Cardiac muscle cell (in vitro differentiated cells and primary cell): Measurements from ENCODE around the gene AUP1. TPM values are rescaled to one million over a fixed set of nuclear protein-coding genes. Genes with fewer than 3 reads are reported as not detected.
"Not testable (repeated sequence)": the region's sequence is repeated elsewhere in the genome, so short reads cannot be mapped to it uniquely, and the experiment has no call there.

Source experiments
- DNase-seq, 2 donors: peaks; one replicate each; pipeline versions ENCODE4 v3.0.0 to v3.0.0-alpha.2; 2010 to 2017; ENCODE audit warnings: low read depth in 1 of 2, low spot score in 1 of 2
- H3K27ac ChIP-seq: fragments of 200-600 bp; sonication (generic); 2 replicates; pipeline ENCODE4 v1.5.1; 2016
- H3K27me3 ChIP-seq: fragments of 200-600 bp; sonication (generic); 2 replicates; pipeline ENCODE4 v1.6.0; 2016; ENCODE audit warnings: control low read depth
- H3K36me3 ChIP-seq: fragments of 200-600 bp; sonication (generic); 2 replicates; pipeline ENCODE4 v1.5.1; 2016; ENCODE audit warnings: control low read depth
- H3K4me1 ChIP-seq: fragments of 200-600 bp; sonication (generic); 2 replicates; pipeline ENCODE4 v1.8.1; 2017; ENCODE audit warnings: low read depth, mild to moderate bottlenecking, mixed run types
- H3K4me3 ChIP-seq: fragments of 200-600 bp; sonication (generic); 2 replicates; pipeline ENCODE4 v1.5.1; 2016; ENCODE audit warnings: mild to moderate bottlenecking
- H3K9me3 ChIP-seq: fragments of 200-600 bp; sonication (generic); 2 replicates; pipeline ENCODE4 v1.5.1; 2017; ENCODE audit warnings: low read depth, mild to moderate bottlenecking, control low read depth
- CTCF ChIP-seq: IDR thresholded peaks from 2 replicates; pipeline ENCODE4 v1.5.1; 2012; ENCODE audit warnings: low read depth, mild to moderate bottlenecking, low read length
- polyA plus RNA-seq: library from polyadenylated mRNA; unstranded; fragments of >200 nt; fragmentation: Nextera tagmentation; extraction: Ambion mirVana; gene quantifications from 2 replicates; pipeline ENCODE4 v1.2.1, GENCODE V29; 2016
- total RNA-seq: library from RNA; depleted of rRNA; stranded (reverse); fragments of >200 nt; gene quantifications from 2 replicates; pipeline ENCODE4 v1.2.3, GENCODE V29; 2016

The AUP1 gene
- total and polyA plus RNA-seq, 2 experiments from 2014 or later = 105 to 122 TPM

- Histone ChIP-seq H3K4me3 (no peak overlapping the region), H3K36me3 (peaks cover 24% of the 10 kb centered on the region), H3K27me3 (peaks cover under 1% of the 10 kb centered on the region), H3K9me3 (no peaks in the 10 kb centered on the region), H3K4me1 (no peaks in the 10 kb centered on the region), H3K27ac (no peak overlapping the region)
- no peak for DNase-seq
- no peak for TF ChIP-seq CTCF
These were observed 39.6 kb downstream of the AUP1 start for GRCh38 chr2:74489906-74490305.

GRCh38 chr2:74488643-74489481 is 40.6 kb downstream of the AUP1 start:
- Histone ChIP-seq H3K9me3 (no peaks in the 10 kb centered on the region), H3K27ac (no peak overlapping the region), H3K4me3 (no peak overlapping the region), H3K36me3 (peaks cover 24% of the 10 kb centered on the region), H3K4me1 (no peaks in the 10 kb centered on the region), H3K27me3 (no peaks in the 10 kb centered on the region)
- no peak for TF ChIP-seq CTCF
- DNase-seq = no peak

- H3K9me3 ChIP-seq = no peaks in the 10 kb centered on the region
- H3K4me3 ChIP-seq = no peak overlapping the region
- peaks cover 4% of the 10 kb centered on the region for H3K36me3 ChIP-seq
- TF ChIP-seq CTCF = no peak
- no peak overlapping the region for H3K27ac ChIP-seq
- H3K4me1 ChIP-seq = peaks cover 7% of the 10 kb centered on the region
- DNase-seq = no peak
- H3K27me3 ChIP-seq = no peaks in the 10 kb centered on the region
These were observed 43.4 kb downstream of the AUP1 start for GRCh38 chr2:74486141-74486540.

- not testable (repeated sequence) for H3K27me3 ChIP-seq, H3K36me3 ChIP-seq, H3K9me3 ChIP-seq, DNase-seq, H3K27ac ChIP-seq, H3K4me1 ChIP-seq
- peak overlapping the region; percentile 90 for H3K4me3 ChIP-seq
These were observed 45.8 kb downstream of the AUP1 start for GRCh38 chr2:74483675-74484164.

GRCh38 chr2:74482801-74483674 is 46.5 kb downstream of the AUP1 start, which contains the start of the genes CCDC142 and TTC31:
Gene CCDC142 (minus strand): TSS chr2:74482998. CDS start chr2:74482837, 161 bp downstream.
Gene TTC31 (plus strand): TSS chr2:74483081. CDS start chr2:74483096, 15 bp downstream.
- Histone ChIP-seq H3K4me3 (peak within 1 kb of the TSS; percentile 90), H3K27ac (peak within 1 kb of the TSS; percentile 81), H3K4me1 (peaks cover 7% of the 10 kb centered on the region), H3K36me3 (peaks cover 2% of the 10 kb centered on the region), H3K27me3 (no peaks in the 10 kb centered on the region), H3K9me3 (no peaks in the 10 kb centered on the region)
- DNase-seq = peak; percentile 97
- TF ChIP-seq CTCF = peak; percentile 93
